K562 (cell line): ENCODE data around the gene GPR89A.

Source experiments
- FOXA1 ChIP-seq: fragments of 450-650 bp; IDR thresholded peaks from 2 replicates; pipeline ENCODE4 v1.6.1; 2016; ENCODE audit warnings: mild to moderate bottlenecking, borderline replicate concordance
- MBD2 ChIP-seq: sonication (generic); IDR thresholded peaks from 2 replicates; pipeline ENCODE4 v1.6.1; 2016; ENCODE audit warnings: low read depth, borderline replicate concordance
- MTA2 ChIP-seq: fragments of 450-650 bp; IDR thresholded peaks from 2 replicates; pipeline ENCODE4 v1.6.1; 2016; ENCODE audit warnings: low read depth
- PRDM10 ChIP-seq: fragments of 450-650 bp; IDR thresholded peaks from 2 replicates; pipeline ENCODE4 v1.6.1; 2018; ENCODE audit not compliant: partially characterized antibody

GRCh38 chr1:145710291-145711027 lies 102.7 kb downstream of the GPR89A start:
- TF ChIP-seq FOXA1, result no peak
- TF ChIP-seq MBD2, result no peak
- no peak for TF ChIP-seq PRDM10
- no peak for TF ChIP-seq MTA2
